ENCODE measurements around the gene KRT85.

- TF ChIP-seq POLR2A (IDR thresholded peaks at IDR 0.05; ENCODE audit: low read depth, low read length) (no peak), POLR2AphosphoS5 (IDR thresholded peaks at IDR 0.05; ENCODE audit: low read depth, low read length) (no peak)
Measured at GRCh38 chr12:52313461-52313860, 53.8 kb downstream of the KRT85 start.
